SK-N-MC (cell line): ENCODE measurements around the gene SOX6.

Experiments
- EZH2 ChIP-seq: fragments of 200-600 bp; sonication (generic); IDR thresholded peaks from one replicate; pipeline ENCODE4 v1.6.1; 2017; ENCODE audit warnings: antibody characterized with exemption
- POLR2AphosphoS5 ChIP-seq: IDR thresholded peaks from 2 replicates; pipeline ENCODE4 v1.6.1; 2012; ENCODE audit warnings: mild to moderate bottlenecking, low read depth, low read length, borderline replicate concordance

DNA sequence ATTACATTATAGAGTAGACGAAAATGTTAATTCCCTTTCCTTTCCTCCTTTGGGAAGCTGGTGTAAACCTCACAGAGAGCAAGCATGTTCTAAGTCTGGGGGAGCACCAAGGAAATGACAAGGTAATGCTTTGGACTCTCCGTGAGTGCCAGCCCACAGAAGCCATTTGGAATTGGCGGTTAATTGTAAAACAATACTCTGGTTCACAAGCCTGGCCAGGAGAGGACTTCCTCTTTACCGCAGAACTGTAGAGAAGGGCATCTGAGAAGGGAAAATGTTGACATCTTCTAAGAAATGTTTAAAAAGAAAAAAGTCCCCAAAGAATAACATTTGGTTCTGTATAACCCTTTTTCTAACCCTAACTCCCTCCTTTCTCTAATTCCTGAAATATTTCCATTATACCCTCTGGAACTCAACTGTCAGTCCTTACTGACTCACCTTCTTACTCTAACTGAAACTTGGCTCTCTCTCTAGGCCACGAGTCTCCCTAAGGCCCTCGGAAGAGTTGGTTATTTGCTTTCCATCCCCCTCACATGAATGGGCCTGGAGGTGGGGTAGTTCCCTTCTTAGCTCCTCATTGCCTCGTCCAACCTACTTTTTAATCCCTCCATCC, 379.8 kb downstream of the SOX6 start:
- TF ChIP-seq POLR2AphosphoS5, result no peak
- TF ChIP-seq EZH2, result no peak
